SK-N-SH (cell line): Measurements from ENCODE around the gene SLC25A2. TPM values are rescaled to one million over a fixed set of nuclear protein-coding genes. Genes with fewer than 3 reads are reported as not detected.

Experiments
- CTCF ChIA-PET: fragments of 300-600, 350-600 bp; formaldehyde crosslinking; extraction: SDS; loops from one replicate; lab custom pipeline; 2021; lab: Yijun Ruan, JAX
- POLR2A ChIA-PET: fragments of 350-600 bp; sonication (Branson Sonifier 250); formaldehyde crosslinking; extraction: SDS; loops from one replicate; lab custom pipeline; 2020; ENCODE audit warnings: antibody characterized with exemption, inconsistent platforms; lab: Yijun Ruan, JAX
- DNase-seq: peaks from one replicate; pipeline ENCODE4 v3.0.0; 2012
- H2AFZ ChIP-seq: fragments of 200-600 bp; sonication (generic); 2 replicates; pipeline ENCODE4 v1.8.1; 2016; ENCODE audit warnings: antibody characterized with exemption, mild to moderate bottlenecking, low read depth
- H3F3A ChIP-seq: fragments of 200-600 bp; sonication (generic); replicated peaks from 2 replicates; pipeline ENCODE3; 2016; ENCODE audit warnings: antibody characterized with exemption, mild to moderate bottlenecking; ENCODE audit not compliant: insufficient read depth
- H3K27ac ChIP-seq, 2 experiments: fragments of 200-500 bp in 1 of 2; fragments of 200-600 bp in 1 of 2; sonication (Bioruptor generic) in 1 of 2; sonication (generic), shearing (Covaris generic) in 1 of 2; 2 replicates each; pipeline versions ENCODE4 v1.5.1 to v1.6.1; 2014 to 2016; ENCODE audit warnings: low read depth in 2 of 2, inconsistent platforms in 1 of 2, low read length in 1 of 2, mild to moderate bottlenecking in 1 of 2, mixed read lengths in 1 of 2
- H3K27me3 ChIP-seq: fragments of 200-600 bp; sonication (generic), shearing (Covaris generic); 2 replicates; pipeline ENCODE4 v1.6.1; 2016; ENCODE audit warnings: mixed run types; ENCODE audit not compliant: insufficient read depth
- H3K36me3 ChIP-seq, 2 experiments: fragments of 200-500 bp in 1 of 2; fragments of 200-600 bp in 1 of 2; sonication (Bioruptor generic) in 1 of 2; sonication (generic) in 1 of 2; replicated peaks in 1 of 2; 2 replicates each; pipeline versions ENCODE3 to v1.5.1; 2014 to 2016; ENCODE audit warnings: low read length in 1 of 2, mild to moderate bottlenecking in 1 of 2; ENCODE audit not compliant: insufficient read depth in 2 of 2, control insufficient read depth in 1 of 2
- H3K4me1 ChIP-seq, 2 experiments: fragments of 200-500 bp in 1 of 2; fragments of 200-600 bp in 1 of 2; sonication (Bioruptor generic) in 1 of 2; sonication (generic), shearing (Covaris generic) in 1 of 2; 2 replicates each; pipeline versions ENCODE4 v1.5.1 to v1.6.1; 2014 to 2016; ENCODE audit warnings: low read depth in 1 of 2, low read length in 1 of 2, mixed run types in 1 of 2; ENCODE audit not compliant: insufficient read depth in 2 of 2, control insufficient read depth in 1 of 2
- H3K4me2 ChIP-seq: fragments of 200-600 bp; sonication (generic), shearing (Covaris generic); 2 replicates; pipeline ENCODE4 v1.6.1; 2017; ENCODE audit warnings: mixed run types
- H3K4me3 ChIP-seq, 2 experiments: fragments of 200-500 bp in 1 of 2; fragments of 200-600 bp in 1 of 2; sonication (Bioruptor generic) in 1 of 2; sonication (generic), shearing (Covaris generic) in 1 of 2; 2 replicates each; pipeline versions ENCODE4 v1.5.1 to v1.8.1; 2014 to 2016; ENCODE audit warnings: low read depth in 2 of 2, inconsistent platforms in 1 of 2, low read length in 1 of 2, mild to moderate bottlenecking in 1 of 2, mixed read lengths in 1 of 2, moderate library complexity in 1 of 2
- H3K79me2 ChIP-seq: fragments of 200-600 bp; sonication (generic); 2 replicates; pipeline ENCODE4 v1.8.1; 2017; ENCODE audit warnings: mild to moderate bottlenecking; ENCODE audit not compliant: insufficient read depth
- H3K9ac ChIP-seq: fragments of 200-600 bp; sonication (generic); 2 replicates; pipeline ENCODE4 v1.6.1; 2017; ENCODE audit warnings: mixed run types
- H3K9me2 ChIP-seq: fragments of 200-600 bp; sonication (generic); 2 replicates; pipeline ENCODE4 v1.6.1; 2017; ENCODE audit warnings: mixed run types
- H3K9me3 ChIP-seq: fragments of 200-600 bp; sonication (generic); 2 replicates; pipeline ENCODE4 v1.6.1; 2017; ENCODE audit warnings: mixed run types, mild to moderate bottlenecking, moderate library complexity
- H4K20me1 ChIP-seq: fragments of 200-600 bp; sonication (generic); 2 replicates; pipeline ENCODE4 v1.6.1; 2017; ENCODE audit warnings: mild to moderate bottlenecking, mixed run types; ENCODE audit not compliant: insufficient read depth
- CTCF ChIP-seq: fragments of 200-600 bp; sonication (generic); IDR thresholded peaks from 2 replicates; pipeline ENCODE4 v1.6.1; 2017; ENCODE audit warnings: antibody characterized with exemption, mild to moderate bottlenecking, moderate library complexity
- EP300 ChIP-seq, 2 experiments: IDR thresholded peaks; 2 replicates each; pipeline versions ENCODE4 v1.4.0 to v1.6.1; 2012; ENCODE audit warnings: borderline replicate concordance in 1 of 2, low read depth in 1 of 2, low read length in 1 of 2
- EZH2phosphoT487 ChIP-seq: fragments of 200-600 bp; sonication (generic); IDR thresholded peaks from 2 replicates; pipeline ENCODE4 v1.6.1; 2017; ENCODE audit warnings: low read depth, mixed run types, mild to moderate bottlenecking, antibody characterized with exemption, moderate library complexity, borderline replicate concordance
- GABPA ChIP-seq: IDR thresholded peaks from 2 replicates; pipeline ENCODE4 v1.4.0; 2012; ENCODE audit warnings: low read depth, mild to moderate bottlenecking
- GATA2 ChIP-seq: sonication (generic); formaldehyde crosslinking; IDR thresholded peaks from 2 replicates; pipeline ENCODE4 v1.5.0; 2020; ENCODE audit warnings: mild to moderate bottlenecking, missing genetic modification reagents
- MAX ChIP-seq: IDR thresholded peaks from 2 replicates; pipeline ENCODE4 v1.4.0; 2012; ENCODE audit warnings: low read depth
- MEF2A ChIP-seq: IDR thresholded peaks from 2 replicates; pipeline ENCODE4 v1.4.0; 2012; ENCODE audit warnings: low read depth, borderline replicate concordance
- MXI1 ChIP-seq: IDR thresholded peaks from 2 replicates; pipeline ENCODE4 v1.6.1; 2012; ENCODE audit warnings: mild to moderate bottlenecking, low read depth, low read length, improper control_type of control experiment
- NRF1 ChIP-seq: IDR thresholded peaks from 2 replicates; pipeline ENCODE4 v1.6.1; 2012; ENCODE audit warnings: low read depth, mild to moderate bottlenecking, low read length
- PBX3 ChIP-seq: IDR thresholded peaks from 2 replicates; pipeline ENCODE4; 2012
- POLR2AphosphoS5 ChIP-seq: IDR thresholded peaks from 2 replicates; pipeline ENCODE4 v1.6.1; 2012; ENCODE audit warnings: low read depth, low read length
- RAD21 ChIP-seq: IDR thresholded peaks from 2 replicates; pipeline ENCODE4 v1.6.1; 2012; ENCODE audit warnings: mild to moderate bottlenecking, low read length
- RCOR1 ChIP-seq: fragments of 150-350 bp; IDR thresholded peaks from 2 replicates; pipeline ENCODE4 v1.6.1; 2017; ENCODE audit warnings: antibody characterized with exemption, low read length
- SIN3A ChIP-seq: IDR thresholded peaks from 2 replicates; pipeline ENCODE4 v1.6.1; 2012; ENCODE audit warnings: low read depth, mild to moderate bottlenecking, low read length, moderate library complexity, borderline replicate concordance
- SMC3 ChIP-seq: IDR thresholded peaks from 2 replicates; pipeline ENCODE4 v1.6.1; 2012; ENCODE audit warnings: low read depth, low read length, improper control_type of control experiment
- TAF1 ChIP-seq: IDR thresholded peaks from 2 replicates; pipeline ENCODE4 v1.6.1; 2012; ENCODE audit warnings: low read depth, mild to moderate bottlenecking, low read length, moderate library complexity, borderline replicate concordance
- TCF12 ChIP-seq: IDR thresholded peaks from 2 replicates; pipeline ENCODE4 v1.4.0; 2012
- TEAD4 ChIP-seq: IDR thresholded peaks from 2 replicates; pipeline ENCODE4 v1.4.0; 2012; ENCODE audit warnings: mild to moderate bottlenecking, borderline replicate concordance; ENCODE audit not compliant: insufficient read depth
- USF1 ChIP-seq: IDR thresholded peaks from 2 replicates; pipeline ENCODE4 v1.4.0; 2012; ENCODE audit warnings: low read depth, borderline replicate concordance
- USF2 ChIP-seq: fragments of 150-350 bp; IDR thresholded peaks from 2 replicates; pipeline ENCODE4 v1.6.1; 2017; ENCODE audit warnings: antibody characterized with exemption, low read length, low read depth, borderline replicate concordance
- YY1 ChIP-seq: IDR thresholded peaks from 2 replicates; pipeline ENCODE4 v1.4.0; 2012; ENCODE audit warnings: low read depth, mild to moderate bottlenecking
- WGBS: methylation state at CpG from one replicate; pipeline ENCODE4 v1.1.6; 2017; ENCODE audit warnings: low lambda C conversion rate; 5-methylcytosine and 5-hydroxymethylcytosine counted together
- polyA plus RNA-seq, 3 experiments: library from polyadenylated mRNA; depleted of rRNA; stranded (reverse); fragments of >200 nt; gene quantifications; 2 replicates each; pipeline ENCODE4 v1.2.3, GENCODE V29; 2012

Gene SLC25A2
- polyA plus RNA-seq, 1 of the 3 experiments (the other 2 are of a cell fraction), result not detected

GRCh38 chr5:141326088-141326854 lies 22.4 kb upstream of the SLC25A2 start:
- Histone ChIP-seq H3K27ac (peak overlapping the region; percentile 16 to 67; a peak in 3 of 4 replicates), H3K79me2 (no peaks in the 10 kb centered on the region)
- 24% methylated on average over 27 of the region's 27 CpGs for WGBS
- TF ChIP-seq POLR2AphosphoS5 (peak; percentile 44; the same call in 1 of the 2 replicates), SMC3 (peak; percentile 22; the same call in 1 of the 2 replicates), MXI1 (no peak), USF1 (no peak), CTCF (peak; percentile 56), MAX (peak; percentile 68; the same call in 1 of the 2 replicates), RAD21 (peak; percentile 65)
- TF ChIP-seq, all 33 proteins: peak for 5
- Histone ChIP-seq H3K9ac (peak overlapping the region; percentile 54), H3F3A (no peaks in the 10 kb centered on the region), H3K4me1 (no peaks in the 10 kb centered on the region; a peak in 1 of 4 replicates), H3K4me2 (peak overlapping the region; percentile 50), H4K20me1 (no peaks in the 10 kb centered on the region), H3K4me3 (peak overlapping the region; percentile 46 to 58), H3K9me3 (no peaks in the 10 kb centered on the region; the same call in none of the 2 replicates), H2AFZ (peak overlapping the region; percentile 70; the same call in 1 of the 2 replicates), H3K36me3 (peaks cover 0 to 3% of the 10 kb centered on the region in 2 experiments), H3K27me3 (no peaks in the 10 kb centered on the region), H3K9me2 (no peaks in the 10 kb centered on the region)
- CTCF ChIA-PET, result interaction anchor here (0.6 to 5.6 kb wide), 14 partner anchors 9 to 238 kb away, joined by 3 to 34 read pairs (median 4); partner anchors contain the start of genes PCDHB14, PCDHB4, PCDHGA5 and PCDHGB2
- POLR2A ChIA-PET, result no interaction called here
- peak; percentile 74 for DNase-seq

- DNase-seq, result no peak
- no peak overlapping the region for H3K4me3 ChIP-seq
- WGBS, result 79% methylated on average over 3 of the region's 3 CpGs
- H3K79me2 ChIP-seq, result peaks cover 28% of the 10 kb centered on the region
- H3K27ac ChIP-seq, result no peak overlapping the region
- peaks cover 20 to 27% of the 10 kb centered on the region in 2 experiments for H3K36me3 ChIP-seq
- no peak overlapping the region for H3K4me2 ChIP-seq
- H3F3A ChIP-seq, result peaks cover 13% of the 10 kb centered on the region
- no peaks in the 10 kb centered on the region; a peak in 1 of 4 replicates for H3K4me1 ChIP-seq
- CTCF ChIA-PET, result interaction anchor here (2.9 kb wide), 1 partner anchor 99 kb away, joined by 15 read pairs; the partner anchor contains the start of gene PCDHB14
- TF ChIP-seq RAD21 (no peak), MEF2A (no peak), SIN3A (no peak), TCF12 (no peak), GABPA (no peak), NRF1 (no peak), RCOR1 (no peak), YY1 (no peak), SMC3 (no peak), TAF1 (no peak), USF2 (no peak), GATA2 (CRISPR knock-in tag) (no peak), PBX3 (no peak), EZH2phosphoT487 (no peak), EP300 (IDR thresholded peaks at IDR 0.05; ENCODE audit: borderline replicate concordance in 1 of 2, low read depth in 1 of 2, low read length in 1 of 2) (no peak), TEAD4 (no peak)
- H4K20me1 ChIP-seq, result 0 out of 2 replicates have a peak, but pooled peaks cover 3% of the 10 kb centered on the region
- no peaks in the 10 kb centered on the region for H3K27me3 ChIP-seq
- POLR2A ChIA-PET, result no interaction called here
- H3K9ac ChIP-seq, result no peak overlapping the region
- H3K9me3 ChIP-seq, result peaks cover 23% of the 10 kb centered on the region
- no peak overlapping the region for H2AFZ ChIP-seq
- H3K9me2 ChIP-seq, result no peaks in the 10 kb centered on the region
These were observed 18.4 kb upstream of the SLC25A2 start for GRCh38 chr5:141322261-141322660.
